ENCODE measurements around the gene ASRGL1.

The ASRGL1 gene

GRCh38 chr11:62423012-62423411 lies 85.8 kb downstream of the ASRGL1 start:
- H3K4me1 ChIP-seq (ENCODE audit: low read length), result peaks cover 6% of the 10 kb centered on the region; the same call in 1 of the 2 replicates
- H3K79me2 ChIP-seq (ENCODE audit: low read length), result no peaks in the 10 kb centered on the region
- DNase-seq, result no peak
- TF ChIP-seq CTCF (IDR thresholded peaks at IDR 0.05; ENCODE audit: low read length), result no peak
- no peak for TF ChIP-seq EZH2 (optimal IDR thresholded peaks at IDR 0.05; ENCODE audit: low read depth, low read length)
- TF ChIP-seq EZH2phosphoT487 (IDR thresholded peaks at IDR 0.05; ENCODE audit: low read length), result no peak
- H3F3A ChIP-seq (ENCODE audit: insufficient read depth, low read length), result no peaks in the 10 kb centered on the region
- H3K27me3 ChIP-seq (replicated peaks; ENCODE audit: insufficient read depth, low read length), result peaks cover 8% of the 10 kb centered on the region
- no peak overlapping the region for H3K4me3 ChIP-seq (ENCODE audit: low read length)
- H3K9ac ChIP-seq (ENCODE audit: low read length), result no peak overlapping the region
- no peaks in the 10 kb centered on the region for H3K9me3 ChIP-seq (replicated peaks; ENCODE audit: insufficient read depth, low read length)
- no peak overlapping the region for H2AFZ ChIP-seq (ENCODE audit: low read length)
- no peak overlapping the region for H3K4me2 ChIP-seq (ENCODE audit: low read depth, low read length)
- H3K36me3 ChIP-seq (replicated peaks; ENCODE audit: insufficient read depth, low read length), result no peaks in the 10 kb centered on the region
- no peaks in the 10 kb centered on the region for H3K9me2 ChIP-seq (replicated peaks; ENCODE audit: insufficient read depth, low read length)
- no peak overlapping the region for H3K27ac ChIP-seq (ENCODE audit: low read length)
- no peaks in the 10 kb centered on the region for H4K20me1 ChIP-seq (ENCODE audit: insufficient read depth, low read length)

DNA sequence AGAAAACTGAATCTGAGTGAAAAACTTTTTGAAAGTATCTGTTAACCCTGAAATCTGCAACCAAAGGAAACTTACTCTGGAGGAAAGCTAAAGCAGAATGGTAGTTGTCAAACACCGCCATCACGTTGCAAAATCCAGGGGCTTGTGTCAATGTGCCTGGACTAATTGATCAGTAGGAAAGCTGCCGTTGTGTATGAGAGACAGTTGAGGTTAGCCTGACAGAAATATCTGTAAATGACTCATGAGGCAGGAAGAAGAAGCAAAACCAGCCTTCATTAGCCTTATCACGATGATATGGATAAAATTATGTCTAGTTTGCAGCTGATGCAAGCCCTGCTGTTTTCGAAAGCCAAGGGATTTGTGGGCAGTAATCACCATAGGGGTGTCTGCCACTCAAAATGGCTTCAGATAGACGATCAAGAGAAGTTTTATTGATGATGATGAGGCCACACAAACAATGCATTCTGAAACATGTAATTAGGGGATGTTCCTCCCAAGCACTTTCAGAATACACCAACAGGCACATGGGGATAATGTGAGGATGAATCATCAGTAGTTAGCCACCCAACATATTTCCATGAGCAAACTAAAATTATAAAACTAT lies 90.5 kb downstream of the ASRGL1 start:
- TF ChIP-seq EZH2 (optimal IDR thresholded peaks at IDR 0.05; ENCODE audit: low read depth, low read length) (no peak), EZH2phosphoT487 (IDR thresholded peaks at IDR 0.05; ENCODE audit: low read length) (no peak)
- Histone ChIP-seq H3K27ac (ENCODE audit: low read length) (no peak overlapping the region; the same call in 1 of the 2 replicates), H3K9me3 (replicated peaks; ENCODE audit: insufficient read depth, low read length) (no peaks in the 10 kb centered on the region), H3F3A (ENCODE audit: insufficient read depth, low read length) (no peaks in the 10 kb centered on the region), H3K27me3 (replicated peaks; ENCODE audit: insufficient read depth, low read length) (0 out of 2 replicates have a peak, but pooled peaks cover 7% of the 10 kb centered on the region), H3K4me2 (ENCODE audit: low read depth, low read length) (no peak overlapping the region), H3K9ac (ENCODE audit: low read length) (no peak overlapping the region), H4K20me1 (ENCODE audit: insufficient read depth, low read length) (no peaks in the 10 kb centered on the region), H3K9me2 (replicated peaks; ENCODE audit: insufficient read depth, low read length) (no peaks in the 10 kb centered on the region), H3K36me3 (replicated peaks; ENCODE audit: insufficient read depth, low read length) (no peaks in the 10 kb centered on the region), H2AFZ (ENCODE audit: low read length) (peak overlapping the region; percentile 30; the same call in 1 of the 2 replicates), H3K4me1 (ENCODE audit: low read length) (peaks cover 6% of the 10 kb centered on the region; the same call in 1 of the 2 replicates), H3K79me2 (ENCODE audit: low read length) (no peaks in the 10 kb centered on the region), H3K4me3 (ENCODE audit: low read length) (no peak overlapping the region)
- no peak for DNase-seq

DNA sequence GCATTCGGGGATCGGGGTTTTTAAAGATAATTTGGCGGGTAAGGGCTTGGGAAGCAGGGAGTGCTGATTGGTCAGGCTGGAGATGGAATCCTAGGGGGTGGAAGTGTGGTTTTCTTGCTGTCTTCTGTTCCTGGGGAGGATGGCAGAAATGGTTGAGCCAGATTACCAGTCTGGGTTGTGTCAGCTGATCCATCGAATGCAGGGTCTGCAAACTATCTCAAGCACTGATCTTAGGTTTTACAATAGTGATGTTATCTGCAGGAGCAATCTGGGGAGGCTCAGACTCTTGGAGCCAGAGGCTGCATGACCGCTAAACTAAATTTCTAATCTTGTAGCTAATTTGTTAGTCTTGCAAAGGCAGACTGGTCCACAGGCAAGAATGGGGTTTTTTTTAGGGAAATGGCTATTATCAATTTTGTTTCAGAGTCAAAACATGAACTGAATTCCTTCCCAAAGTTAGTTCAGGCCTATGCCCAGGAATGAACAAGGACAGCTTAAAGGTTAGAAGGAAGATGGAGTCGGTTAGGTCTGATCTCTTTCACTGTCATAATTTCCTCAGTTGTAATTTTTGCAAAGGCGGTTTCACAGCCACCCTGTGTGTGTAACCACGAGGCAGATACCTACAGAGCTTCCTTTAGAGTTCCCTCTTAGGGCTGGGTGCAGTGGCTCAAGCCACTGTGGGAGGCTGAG lies 91.8 kb downstream of the ASRGL1 start:
- Histone ChIP-seq H3K36me3 (replicated peaks; ENCODE audit: insufficient read depth, low read length) (no peaks in the 10 kb centered on the region), H3K27me3 (replicated peaks; ENCODE audit: insufficient read depth, low read length) (no peaks in the 10 kb centered on the region), H3K4me2 (ENCODE audit: low read depth, low read length) (no peak overlapping the region), H3K4me1 (ENCODE audit: low read length) (peaks cover 6% of the 10 kb centered on the region; the same call in 1 of the 2 replicates), H2AFZ (ENCODE audit: low read length) (no peak overlapping the region), H4K20me1 (ENCODE audit: insufficient read depth, low read length) (no peaks in the 10 kb centered on the region), H3F3A (ENCODE audit: insufficient read depth, low read length) (no peaks in the 10 kb centered on the region), H3K79me2 (ENCODE audit: low read length) (no peaks in the 10 kb centered on the region), H3K9me2 (replicated peaks; ENCODE audit: insufficient read depth, low read length) (no peaks in the 10 kb centered on the region), H3K27ac (ENCODE audit: low read length) (no peak overlapping the region), H3K9me3 (replicated peaks; ENCODE audit: insufficient read depth, low read length) (no peaks in the 10 kb centered on the region), H3K4me3 (ENCODE audit: low read length) (no peak overlapping the region), H3K9ac (ENCODE audit: low read length) (no peak overlapping the region)
- no peak for TF ChIP-seq EZH2 (optimal IDR thresholded peaks at IDR 0.05; ENCODE audit: low read depth, low read length)
- TF ChIP-seq EZH2phosphoT487 (IDR thresholded peaks at IDR 0.05; ENCODE audit: low read length), result no peak
- no peak for TF ChIP-seq CTCF (IDR thresholded peaks at IDR 0.05; ENCODE audit: low read length)
- no peak for DNase-seq

- no peak overlapping the region for H3K4me3 ChIP-seq (ENCODE audit: low read length)
- H4K20me1 ChIP-seq (ENCODE audit: insufficient read depth, low read length), result no peaks in the 10 kb centered on the region
- no peak overlapping the region for H2AFZ ChIP-seq (ENCODE audit: low read length)
- no peak overlapping the region for H3K9ac ChIP-seq (ENCODE audit: low read length)
- H3K27me3 ChIP-seq (replicated peaks; ENCODE audit: insufficient read depth, low read length), result no peaks in the 10 kb centered on the region
- no peak for DNase-seq
- H3K4me1 ChIP-seq (ENCODE audit: low read length), result peaks cover 6% of the 10 kb centered on the region; the same call in 1 of the 2 replicates
- no peak overlapping the region for H3K27ac ChIP-seq (ENCODE audit: low read length)
- H3K9me2 ChIP-seq (replicated peaks; ENCODE audit: insufficient read depth, low read length), result no peaks in the 10 kb centered on the region
- TF ChIP-seq EZH2phosphoT487 (IDR thresholded peaks at IDR 0.05; ENCODE audit: low read length) (no peak), EZH2 (optimal IDR thresholded peaks at IDR 0.05; ENCODE audit: low read depth, low read length) (no peak), CTCF (IDR thresholded peaks at IDR 0.05; ENCODE audit: low read length) (no peak)
- no peaks in the 10 kb centered on the region for H3K9me3 ChIP-seq (replicated peaks; ENCODE audit: insufficient read depth, low read length)
- H3K4me2 ChIP-seq (ENCODE audit: low read depth, low read length), result no peak overlapping the region
- H3K79me2 ChIP-seq (ENCODE audit: low read length), result no peaks in the 10 kb centered on the region
- H3K36me3 ChIP-seq (replicated peaks; ENCODE audit: insufficient read depth, low read length), result no peaks in the 10 kb centered on the region
- H3F3A ChIP-seq (ENCODE audit: insufficient read depth, low read length), result no peaks in the 10 kb centered on the region
Measured at GRCh38 chr11:62430425-62430824, 93.2 kb downstream of the ASRGL1 start.

Data from MM.1S (cell line).